ENCODE measurements around the gene NCS1. TPM values are rescaled to one million over a fixed set of nuclear protein-coding genes. Genes with fewer than 3 reads are reported as not detected.
A peak's percentile ranks its signal among the peaks of the same experiment; 100 is the strongest.

Gene NCS1
- total and polyA plus RNA-seq, 8 donors = 16.7 to 24.9 (median 19.7) TPM

GRCh38 chr9:130259044-130259443, 86.8 kb downstream of the NCS1 start:
- ATAC-seq (no peak), DNase-seq (no peak)
- no peak for TF ChIP-seq CTCF (IDR thresholded peaks at IDR 0.05)
- intact Hi-C loops (cut with DNase I) = no loop called here
- H3K9me3 ChIP-seq = no peaks in the 10 kb centered on the region
- no peaks in the 10 kb centered on the region for H3K4me1 ChIP-seq
- H3K4me3 ChIP-seq = no peak overlapping the region
- H3K36me3 ChIP-seq = no peaks in the 10 kb centered on the region
- H3K27ac ChIP-seq = no peak overlapping the region
- peaks cover 7 to 48% of the 10 kb centered on the region in 2 donors for H3K27me3 ChIP-seq

- peaks cover 0 to 8% of the 10 kb centered on the region in 2 donors for H3K4me1 ChIP-seq
- H3K27ac ChIP-seq = no peak overlapping the region
- intact Hi-C loops (cut with DNase I) = no loop called here
- H3K36me3 ChIP-seq = no peaks in the 10 kb centered on the region
- peak; percentile 21 for ATAC-seq
- H3K9me3 ChIP-seq = no peaks in the 10 kb centered on the region
- no peak for TF ChIP-seq CTCF (IDR thresholded peaks at IDR 0.05)
- no peak for DNase-seq
- peaks cover 26 to 68% of the 10 kb centered on the region in 2 donors for H3K27me3 ChIP-seq
- H3K4me3 ChIP-seq = no peak overlapping the region
Observed at GRCh38 chr9:130260816-130261765, 88.9 kb downstream of the NCS1 start.

GRCh38 chr9:130262061-130262745, 90.0 kb downstream of the NCS1 start:
- H3K36me3 ChIP-seq = no peaks in the 10 kb centered on the region
- TF ChIP-seq CTCF (IDR thresholded peaks at IDR 0.05) = no peak
- DNase-seq (no peak), ATAC-seq (no peak)
- no peak overlapping the region for H3K27ac ChIP-seq
- H3K4me3 ChIP-seq = no peak overlapping the region
- no peaks in the 10 kb centered on the region for H3K9me3 ChIP-seq
- intact Hi-C loops (cut with DNase I) = no loop called here
- H3K27me3 ChIP-seq = peaks cover 33 to 79% of the 10 kb centered on the region in 2 donors
- H3K4me1 ChIP-seq = peaks cover 0 to 13% of the 10 kb centered on the region in 2 donors

GRCh38 chr9:130262771-130263170, 90.6 kb downstream of the NCS1 start:
- Histone ChIP-seq H3K27me3 (peaks cover 33 to 84% of the 10 kb centered on the region in 2 donors), H3K9me3 (no peaks in the 10 kb centered on the region), H3K4me1 (peaks cover 0 to 13% of the 10 kb centered on the region in 2 donors), H3K27ac (no peak overlapping the region), H3K4me3 (no peak overlapping the region), H3K36me3 (no peaks in the 10 kb centered on the region)
- DNase-seq (no peak), ATAC-seq (no peak)
- no peak for TF ChIP-seq CTCF (IDR thresholded peaks at IDR 0.05)
- intact Hi-C loops (cut with DNase I) = no loop called here
